Measurements from ENCODE around the gene CARS1.
"Not testable (repeated sequence)": the region's sequence is repeated elsewhere in the genome, so short reads cannot be mapped to it uniquely, and the experiment has no call there.

The CARS1 gene

GRCh38 chr11:3089236-3090061, 32.2 kb upstream of the CARS1 start:
- no peak for DNase-seq

- DNase-seq: no peak
These were observed 31.6 kb upstream of the CARS1 start for GRCh38 chr11:3088806-3089205.

DNA sequence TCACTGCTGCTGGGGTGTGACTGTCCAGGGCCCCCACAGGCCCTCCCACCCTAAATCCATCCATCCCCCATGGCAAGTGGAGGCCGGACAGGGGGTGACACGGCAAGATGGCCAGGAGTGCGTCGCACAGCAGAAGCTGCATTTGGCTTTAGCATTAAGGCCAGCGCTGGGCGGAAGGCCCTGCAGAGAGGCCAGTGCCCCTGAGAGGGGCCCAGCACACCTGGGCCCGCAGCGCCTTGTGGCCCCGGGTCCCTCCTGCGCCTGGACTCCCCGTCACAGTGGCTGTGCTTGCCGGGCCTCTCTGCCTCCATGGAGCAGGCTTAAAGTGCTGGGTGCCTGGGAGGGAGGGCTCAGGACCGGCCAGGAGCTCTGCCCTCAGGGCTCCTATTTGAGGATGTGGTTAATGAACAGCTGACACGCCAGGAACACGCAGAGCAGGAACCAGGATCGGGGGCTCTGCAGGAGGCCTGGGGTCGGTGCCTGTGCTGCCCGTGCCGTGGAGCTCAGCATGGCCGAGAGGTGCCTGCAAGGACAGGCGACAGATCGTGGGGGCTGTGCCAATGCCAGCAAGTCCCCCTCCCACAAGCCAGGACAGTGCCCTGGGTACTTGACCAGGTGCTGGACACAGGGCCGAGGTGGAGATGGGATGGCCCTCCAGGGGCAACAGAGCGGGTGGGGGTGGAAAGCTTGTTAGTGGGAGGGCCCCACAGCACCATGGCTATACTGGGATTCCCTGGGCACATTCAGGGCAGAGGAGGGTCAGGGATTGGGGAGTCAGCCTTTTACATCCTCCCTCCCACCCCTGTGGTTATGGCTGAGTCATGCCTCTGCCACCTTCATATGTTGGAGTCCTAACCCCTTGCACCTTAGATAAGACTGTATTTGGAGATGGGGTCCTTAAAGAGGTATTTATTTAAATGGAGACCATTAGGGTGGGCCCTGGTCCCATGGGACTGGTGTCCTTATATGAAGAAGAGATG, 30.9 kb upstream of the CARS1 start:
- DNase-seq: no peak

- DNase-seq: no peak
These were observed 30.1 kb upstream of the CARS1 start for GRCh38 chr11:3087373-3087772.

DNA sequence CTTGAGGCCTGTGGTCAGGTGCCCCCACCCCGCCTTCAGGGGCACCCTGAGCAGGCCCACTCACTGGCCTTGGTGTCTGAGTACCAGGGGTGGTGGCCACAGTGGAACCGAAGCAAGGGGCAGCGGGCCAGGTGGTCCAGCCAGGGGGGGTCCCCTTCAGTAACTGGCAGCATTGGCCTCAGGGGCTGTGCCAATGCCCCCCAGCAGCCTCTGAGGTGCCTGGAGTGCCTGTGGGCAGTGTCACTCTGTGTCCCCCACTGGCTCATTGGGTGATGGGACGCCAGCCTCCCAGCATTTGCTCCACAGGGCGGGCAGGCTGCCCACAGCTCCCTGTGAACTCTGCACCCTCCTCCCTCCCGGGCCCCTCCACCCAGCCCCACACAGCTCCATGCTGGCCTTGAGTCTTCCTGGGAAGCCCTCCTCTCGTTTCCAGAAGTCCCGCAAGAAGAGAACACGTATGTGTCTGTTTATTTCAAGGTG, 29.5 kb upstream of the CARS1 start:
- DNase-seq: no peak

DNA sequence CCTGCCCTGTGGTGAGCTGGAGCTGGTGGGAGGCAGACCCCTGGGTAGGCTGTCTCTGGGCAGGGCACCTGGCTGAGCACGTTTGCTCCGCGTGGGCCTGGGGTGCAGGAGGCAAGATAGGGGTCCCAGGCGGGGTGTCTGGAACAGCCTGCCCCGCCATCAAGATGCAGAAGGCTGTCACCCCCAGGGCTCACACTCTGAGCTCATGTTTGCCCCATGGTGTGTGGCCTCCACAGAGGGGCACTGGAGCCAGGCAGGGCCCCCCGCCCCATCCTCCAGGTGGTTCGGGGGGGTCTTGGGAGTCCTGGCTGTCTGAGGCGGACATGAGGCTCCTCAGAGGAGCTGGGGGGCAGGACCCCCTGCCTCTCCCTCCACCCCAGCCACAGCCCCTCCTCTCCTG, 28.9 kb upstream of the CARS1 start:
- DNase-seq: no peak

GRCh38 chr11:3085052-3085451, 27.8 kb upstream of the CARS1 start:
- DNase-seq: no peak

DNA sequence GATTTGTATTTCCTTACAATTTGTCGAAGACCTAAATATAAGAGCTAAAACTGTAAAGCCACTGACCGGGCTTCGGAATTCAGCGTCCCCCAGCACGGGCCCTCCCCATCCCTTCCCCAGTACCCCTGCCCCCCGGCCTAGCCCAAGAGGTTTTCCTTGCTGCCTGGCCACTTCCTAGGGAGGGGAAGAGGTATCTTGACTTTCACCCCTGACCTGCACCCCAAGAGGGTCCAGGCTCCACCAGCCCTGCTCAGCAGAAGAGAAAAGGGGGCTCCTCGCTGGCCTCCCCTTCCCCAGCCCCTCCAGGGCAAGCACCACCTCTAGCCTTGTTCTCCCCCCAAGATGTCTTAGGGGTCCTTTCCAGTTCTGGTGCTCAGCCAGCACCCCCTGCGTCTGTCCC, 26.1 kb upstream of the CARS1 start:
- DNase-seq: no peak

- no peak for DNase-seq
These were observed 24.1 kb upstream of the CARS1 start for GRCh38 chr11:3081386-3081751.

DNA sequence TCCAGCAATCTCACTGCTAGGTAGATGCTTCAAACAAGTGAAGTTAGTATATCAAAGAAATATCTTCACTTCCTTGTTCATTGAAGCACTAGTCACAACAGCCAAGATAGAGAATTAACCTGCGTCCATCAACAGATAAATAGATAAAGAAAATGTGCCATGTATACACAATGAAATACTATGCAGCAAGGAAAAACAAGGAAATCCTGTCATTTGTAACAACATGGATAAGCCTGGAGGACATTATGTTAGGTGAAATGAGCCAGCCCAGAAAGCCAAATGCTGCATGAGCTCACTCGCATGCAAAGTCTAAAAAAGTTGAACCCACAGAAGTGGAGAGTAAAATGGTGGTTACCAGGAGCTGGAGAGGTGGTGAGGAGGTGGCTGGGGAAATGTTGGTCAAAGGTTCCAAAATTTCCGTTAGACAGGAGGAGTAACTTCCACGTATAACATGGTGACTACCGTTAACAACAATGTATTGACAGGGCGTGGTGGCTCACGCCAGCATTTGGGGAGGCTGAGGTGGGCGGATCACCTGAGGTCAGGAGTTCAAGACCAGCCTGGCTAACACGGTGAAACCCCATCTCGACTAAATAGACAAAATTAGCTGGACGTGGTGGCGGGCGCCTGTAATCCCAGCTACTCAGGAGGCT, 23.6 kb upstream of the CARS1 start:
- no peak for DNase-seq

- DNase-seq: no peak
These were observed 22.9 kb upstream of the CARS1 start for GRCh38 chr11:3080104-3080503.

DNA sequence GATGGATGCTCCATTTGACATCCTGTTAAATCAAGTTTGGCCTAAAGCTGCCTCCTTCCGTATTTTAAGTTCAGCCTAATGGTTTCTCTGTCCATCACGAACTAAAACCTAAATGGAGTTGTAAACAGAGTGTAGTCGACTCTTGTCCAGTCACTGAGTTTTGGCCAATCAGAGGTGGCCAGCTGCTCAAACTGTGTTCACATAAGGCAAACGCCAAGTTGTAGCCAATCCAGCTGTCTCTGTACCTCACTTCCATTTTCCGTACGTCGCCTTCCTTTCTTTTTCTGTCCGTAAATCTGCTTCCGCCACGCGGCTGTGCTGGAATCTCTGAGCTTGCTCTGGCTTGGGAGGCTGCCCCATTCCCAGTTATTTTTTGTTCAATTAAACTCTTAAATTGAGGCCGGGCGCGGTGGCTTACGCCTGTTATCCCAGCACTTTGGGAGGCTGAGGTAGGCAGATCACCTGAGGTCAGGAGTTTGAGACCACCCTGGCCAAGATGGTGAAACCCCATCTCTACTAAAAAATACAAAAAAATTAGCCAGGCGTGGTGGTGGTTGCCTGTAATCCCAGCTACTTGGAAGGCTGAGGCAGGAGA, 20.7 kb upstream of the CARS1 start:
- no peak for DNase-seq

- no peak for DNase-seq
These were observed 20.1 kb upstream of the CARS1 start for GRCh38 chr11:3077189-3077836.

- no peak for DNase-seq
These were observed 17.8 kb upstream of the CARS1 start for GRCh38 chr11:3074912-3075589.

- no peak for DNase-seq
These were observed 15.8 kb upstream of the CARS1 start for GRCh38 chr11:3073029-3073435.

- no peak for DNase-seq
These were observed 12.2 kb upstream of the CARS1 start for GRCh38 chr11:3069425-3069824.

GRCh38 chr11:3066308-3066707, 9.1 kb upstream of the CARS1 start:
- not testable (repeated sequence) for DNase-seq

DNA sequence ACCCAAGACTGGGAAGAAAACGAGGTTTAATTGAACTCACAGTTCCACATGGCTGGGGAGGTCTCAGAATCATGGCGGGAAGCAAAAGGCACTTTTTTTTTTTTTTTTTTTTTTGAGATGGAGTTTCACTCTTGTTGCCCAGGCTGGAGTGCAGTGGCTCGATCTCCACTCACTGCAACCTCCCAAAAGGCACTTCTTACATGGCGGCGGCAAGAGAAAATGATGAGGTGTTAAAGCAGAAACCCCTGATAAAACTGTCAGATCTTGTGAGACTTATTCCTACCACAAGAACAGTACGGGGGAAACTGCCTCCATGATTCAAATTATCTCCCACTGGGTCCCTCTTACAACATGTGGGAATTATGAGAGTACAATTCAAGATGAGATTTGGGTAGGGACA, 7.5 kb upstream of the CARS1 start:
- not testable (repeated sequence) for DNase-seq

DNA sequence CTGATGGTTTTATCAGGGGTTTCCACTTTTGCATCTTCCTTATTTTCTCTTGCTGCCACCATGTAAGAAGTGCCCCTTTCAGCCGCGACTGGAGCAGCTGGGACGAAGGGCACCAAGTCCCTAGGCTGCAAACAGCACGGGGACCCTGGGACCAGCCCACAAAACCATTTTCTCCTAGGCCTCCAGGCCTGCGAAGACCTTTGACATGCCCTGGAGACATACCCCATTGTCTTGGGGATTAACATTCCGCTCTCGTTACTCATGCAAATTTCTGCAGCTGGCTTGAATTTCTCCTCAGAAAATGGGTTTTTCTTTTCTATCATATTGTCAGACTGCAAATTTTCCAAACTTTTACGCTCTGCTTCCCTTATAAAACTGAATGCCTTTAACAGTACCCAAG, 6.7 kb upstream of the CARS1 start:
- DNase-seq: not testable (repeated sequence)

DNA sequence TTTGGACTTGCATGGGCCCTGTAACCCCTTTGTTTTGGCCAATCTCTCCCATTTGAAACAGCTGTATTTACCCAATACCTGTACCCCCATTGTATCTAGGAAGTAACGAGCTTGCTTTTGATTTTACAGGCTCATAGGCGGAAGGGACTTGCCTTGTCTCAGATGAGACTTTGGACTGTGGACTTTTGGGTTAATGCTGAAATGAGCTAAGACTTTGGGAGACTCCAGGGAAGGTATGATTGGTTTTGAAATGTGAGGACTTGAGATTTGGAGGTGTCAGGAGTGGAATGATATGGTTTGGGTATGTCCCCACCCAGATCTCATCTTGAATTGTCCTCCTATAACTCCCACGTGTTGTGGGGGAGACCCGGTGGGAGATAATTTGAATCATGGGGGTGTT, 6.2 kb upstream of the CARS1 start:
- not testable (repeated sequence) for DNase-seq

DNA sequence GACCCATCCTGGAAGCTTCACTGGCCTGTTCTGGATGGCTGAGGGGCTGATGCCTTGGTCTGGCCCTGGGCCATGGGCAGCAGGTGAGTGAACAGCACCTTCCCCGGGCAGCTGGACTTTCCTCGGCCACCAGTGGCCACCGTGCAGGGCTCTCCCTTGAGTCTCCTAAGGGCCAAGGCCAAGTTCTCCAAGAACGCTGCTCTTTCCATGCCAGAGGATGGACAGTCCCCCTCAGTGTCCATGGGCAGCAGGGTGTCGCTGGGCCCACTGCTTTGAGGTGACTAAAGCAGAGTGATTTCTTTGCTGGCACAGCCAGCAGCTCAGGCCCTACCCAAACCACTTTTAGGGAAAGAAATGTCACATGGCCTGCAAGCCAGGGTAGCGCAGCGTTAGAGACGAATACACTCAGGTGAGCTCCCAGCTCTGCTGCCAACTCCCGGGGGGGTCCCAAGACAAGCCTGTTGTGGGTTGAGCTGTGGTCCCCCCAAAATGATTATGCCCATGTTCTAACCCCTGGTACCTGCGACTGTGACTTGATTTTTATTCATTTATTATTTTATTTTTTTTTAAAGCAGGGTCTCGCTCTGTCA, 3.3 kb upstream of the CARS1 start:
- DNase-seq: no peak

Measured in T-helper 9 cell (primary cell).